Transverse colon (tissue), 4 donors: Measurements from ENCODE around the gene S100PBP.

Source experiments
- EP300 ChIP-seq: sonication (generic); formaldehyde crosslinking; IDR thresholded peaks from one replicate; pipeline ENCODE4 v1.6.1; 2017; ENCODE audit warnings: antibody characterized with exemption, low read depth
- POLR2A ChIP-seq: fragments of 450-650 bp; IDR thresholded peaks from one replicate; pipeline ENCODE4 v1.6.1; 2016; ENCODE audit warnings: antibody characterized with exemption, mild to moderate bottlenecking, moderate library complexity
- POLR2AphosphoS5 ChIP-seq, 3 donors: sonication (generic); formaldehyde crosslinking; IDR thresholded peaks; one replicate each; pipeline ENCODE4 v1.6.1; 2016; ENCODE audit warnings: antibody characterized with exemption in 3 of 3
- TF ChIP-seq, protein P1 (sequence below), 5 experiments: fragments of 200-600 bp in 3 of 5; fragments of 450-650 bp in 2 of 5; sonication (generic) in 3 of 5; IDR thresholded peaks; 1 replicate in 2 of 5; 2 replicates in 3 of 5; pipeline ENCODE4 v1.5.1; 2016 to 2017; ENCODE audit warnings: antibody characterized with exemption in 5 of 5, inconsistent platforms in 3 of 5, mild to moderate bottlenecking in 2 of 5, moderate library complexity in 1 of 5

DNA sequence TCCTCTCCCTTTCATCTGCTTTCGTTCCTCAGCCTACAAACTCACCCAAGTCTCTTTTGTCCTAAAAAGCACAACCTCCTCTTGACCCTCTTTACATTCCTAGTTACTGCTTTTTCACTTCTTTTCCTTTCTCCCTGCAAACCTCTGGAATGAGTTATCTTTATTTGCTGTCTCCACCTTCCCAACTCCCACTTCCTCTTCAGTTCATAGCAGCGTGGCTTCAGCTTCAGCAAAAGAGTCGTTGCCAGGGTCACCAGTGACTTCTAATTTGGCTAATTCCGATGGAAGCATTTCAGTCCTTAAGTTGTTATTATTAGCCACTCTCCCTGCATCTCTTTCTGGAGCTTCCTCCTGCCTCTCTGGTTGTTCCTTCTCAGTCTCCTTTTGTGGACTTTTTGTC is 90.0 kb downstream of the S100PBP start:
- TF ChIP-seq, protein P1, sequence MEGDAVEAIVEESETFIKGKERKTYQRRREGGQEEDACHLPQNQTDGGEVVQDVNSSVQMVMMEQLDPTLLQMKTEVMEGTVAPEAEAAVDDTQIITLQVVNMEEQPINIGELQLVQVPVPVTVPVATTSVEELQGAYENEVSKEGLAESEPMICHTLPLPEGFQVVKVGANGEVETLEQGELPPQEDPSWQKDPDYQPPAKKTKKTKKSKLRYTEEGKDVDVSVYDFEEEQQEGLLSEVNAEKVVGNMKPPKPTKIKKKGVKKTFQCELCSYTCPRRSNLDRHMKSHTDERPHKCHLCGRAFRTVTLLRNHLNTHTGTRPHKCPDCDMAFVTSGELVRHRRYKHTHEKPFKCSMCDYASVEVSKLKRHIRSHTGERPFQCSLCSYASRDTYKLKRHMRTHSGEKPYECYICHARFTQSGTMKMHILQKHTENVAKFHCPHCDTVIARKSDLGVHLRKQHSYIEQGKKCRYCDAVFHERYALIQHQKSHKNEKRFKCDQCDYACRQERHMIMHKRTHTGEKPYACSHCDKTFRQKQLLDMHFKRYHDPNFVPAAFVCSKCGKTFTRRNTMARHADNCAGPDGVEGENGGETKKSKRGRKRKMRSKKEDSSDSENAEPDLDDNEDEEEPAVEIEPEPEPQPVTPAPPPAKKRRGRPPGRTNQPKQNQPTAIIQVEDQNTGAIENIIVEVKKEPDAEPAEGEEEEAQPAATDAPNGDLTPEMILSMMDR (IDR thresholded peaks at IDR 0.05): no peak
- TF ChIP-seq POLR2AphosphoS5 (IDR thresholded peaks at IDR 0.05) (no peak), POLR2A (no peak), EP300 (no peak)
